Measurements from ENCODE around the gene CFTR.

DNA sequence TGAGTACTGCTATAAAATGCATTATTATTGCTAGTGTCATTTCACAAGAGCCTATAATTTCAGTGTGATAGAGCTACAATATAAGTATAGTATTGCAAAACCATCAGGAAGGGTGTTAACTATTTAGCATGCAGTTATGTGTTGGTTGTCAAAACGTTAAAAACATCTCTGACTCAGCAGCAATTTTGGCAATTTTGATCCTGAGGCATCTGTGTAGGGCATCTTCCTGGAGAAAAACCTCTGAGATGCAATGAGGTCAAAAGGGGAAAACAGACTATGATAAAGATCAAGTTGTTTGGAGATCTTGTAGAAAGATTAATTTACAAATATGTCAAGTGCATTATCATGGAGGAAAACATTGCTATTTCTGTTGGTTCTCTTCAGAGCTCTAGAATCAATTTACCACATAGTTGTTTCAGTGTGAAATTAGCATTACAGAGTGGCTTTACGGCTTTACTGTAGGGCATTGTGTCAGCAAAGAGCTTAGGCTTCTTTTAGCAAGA, 5.3 kb downstream of the CFTR start:
- TF ChIP-seq, protein P1, sequence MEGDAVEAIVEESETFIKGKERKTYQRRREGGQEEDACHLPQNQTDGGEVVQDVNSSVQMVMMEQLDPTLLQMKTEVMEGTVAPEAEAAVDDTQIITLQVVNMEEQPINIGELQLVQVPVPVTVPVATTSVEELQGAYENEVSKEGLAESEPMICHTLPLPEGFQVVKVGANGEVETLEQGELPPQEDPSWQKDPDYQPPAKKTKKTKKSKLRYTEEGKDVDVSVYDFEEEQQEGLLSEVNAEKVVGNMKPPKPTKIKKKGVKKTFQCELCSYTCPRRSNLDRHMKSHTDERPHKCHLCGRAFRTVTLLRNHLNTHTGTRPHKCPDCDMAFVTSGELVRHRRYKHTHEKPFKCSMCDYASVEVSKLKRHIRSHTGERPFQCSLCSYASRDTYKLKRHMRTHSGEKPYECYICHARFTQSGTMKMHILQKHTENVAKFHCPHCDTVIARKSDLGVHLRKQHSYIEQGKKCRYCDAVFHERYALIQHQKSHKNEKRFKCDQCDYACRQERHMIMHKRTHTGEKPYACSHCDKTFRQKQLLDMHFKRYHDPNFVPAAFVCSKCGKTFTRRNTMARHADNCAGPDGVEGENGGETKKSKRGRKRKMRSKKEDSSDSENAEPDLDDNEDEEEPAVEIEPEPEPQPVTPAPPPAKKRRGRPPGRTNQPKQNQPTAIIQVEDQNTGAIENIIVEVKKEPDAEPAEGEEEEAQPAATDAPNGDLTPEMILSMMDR (conservative IDR thresholded peaks at IDR 0.05 in 1 of 2, IDR thresholded peaks at IDR 0.05 in 1 of 2; ENCODE audit: low read depth in 1 of 2, low read length in 2 of 2), result no peak
- TF ChIP-seq EZH2 (IDR thresholded peaks at IDR 0.05; ENCODE audit: low read length, missing control alignments), result no peak

Measured in fibroblast of lung (primary cell).